DOHH2 (cell line): Measurements from ENCODE around the gene VAPA.
"Not testable (repeated sequence)": the region's sequence is repeated elsewhere in the genome, so short reads cannot be mapped to it uniquely, and the experiment has no call there.

Experiments
- EZH2phosphoT487 ChIP-seq: fragments of 200-600 bp; sonication (generic); IDR thresholded peaks from 2 replicates; pipeline ENCODE4 v1.6.1; 2017; ENCODE audit warnings: borderline replicate concordance, mild to moderate bottlenecking, antibody characterized with exemption, low read length, moderate library complexity, mixed read lengths
- TF ChIP-seq, protein P1 (sequence below): fragments of 200-600 bp; sonication (generic); IDR thresholded peaks from one replicate; pipeline ENCODE4 v1.5.1; 2014; ENCODE audit warnings: antibody characterized with exemption, mild to moderate bottlenecking, low read depth, low read length; ENCODE audit not compliant: poor library complexity, severe bottlenecking

DNA sequence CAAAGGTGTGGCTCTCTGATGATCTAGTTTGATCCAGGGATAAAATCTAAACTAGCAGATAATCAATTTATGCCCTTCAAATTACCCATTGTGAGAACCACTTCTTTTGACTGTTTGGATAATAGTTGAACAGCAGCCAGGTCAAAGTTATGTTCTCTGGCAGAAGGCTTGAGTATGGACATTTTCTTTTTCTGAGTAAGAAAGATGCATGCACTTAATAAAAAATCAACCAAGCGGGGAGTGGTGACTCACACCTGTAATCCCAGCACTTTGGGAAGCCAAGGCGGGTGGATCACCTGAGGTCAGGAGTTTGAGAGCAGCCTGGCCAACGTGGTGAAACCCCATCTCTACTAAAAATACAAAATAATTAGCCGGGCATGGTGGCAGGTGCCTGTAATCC, 22.3 kb upstream of the VAPA start:
- TF ChIP-seq, protein P1, sequence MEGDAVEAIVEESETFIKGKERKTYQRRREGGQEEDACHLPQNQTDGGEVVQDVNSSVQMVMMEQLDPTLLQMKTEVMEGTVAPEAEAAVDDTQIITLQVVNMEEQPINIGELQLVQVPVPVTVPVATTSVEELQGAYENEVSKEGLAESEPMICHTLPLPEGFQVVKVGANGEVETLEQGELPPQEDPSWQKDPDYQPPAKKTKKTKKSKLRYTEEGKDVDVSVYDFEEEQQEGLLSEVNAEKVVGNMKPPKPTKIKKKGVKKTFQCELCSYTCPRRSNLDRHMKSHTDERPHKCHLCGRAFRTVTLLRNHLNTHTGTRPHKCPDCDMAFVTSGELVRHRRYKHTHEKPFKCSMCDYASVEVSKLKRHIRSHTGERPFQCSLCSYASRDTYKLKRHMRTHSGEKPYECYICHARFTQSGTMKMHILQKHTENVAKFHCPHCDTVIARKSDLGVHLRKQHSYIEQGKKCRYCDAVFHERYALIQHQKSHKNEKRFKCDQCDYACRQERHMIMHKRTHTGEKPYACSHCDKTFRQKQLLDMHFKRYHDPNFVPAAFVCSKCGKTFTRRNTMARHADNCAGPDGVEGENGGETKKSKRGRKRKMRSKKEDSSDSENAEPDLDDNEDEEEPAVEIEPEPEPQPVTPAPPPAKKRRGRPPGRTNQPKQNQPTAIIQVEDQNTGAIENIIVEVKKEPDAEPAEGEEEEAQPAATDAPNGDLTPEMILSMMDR: not testable (repeated sequence)
- not testable (repeated sequence) for TF ChIP-seq EZH2phosphoT487
